SK-N-SH (cell line): ENCODE measurements around the gene HYAL3. TPM values are rescaled to one million over a fixed set of nuclear protein-coding genes. Genes with fewer than 3 reads are reported as not detected.

Experiments
- CTCF ChIA-PET: fragments of 300-600, 350-600 bp; formaldehyde crosslinking; extraction: SDS; loops from one replicate; lab custom pipeline; 2021; lab: Yijun Ruan, JAX
- POLR2A ChIA-PET: fragments of 350-600 bp; sonication (Branson Sonifier 250); formaldehyde crosslinking; extraction: SDS; loops from one replicate; lab custom pipeline; 2020; ENCODE audit warnings: antibody characterized with exemption, inconsistent platforms; lab: Yijun Ruan, JAX
- DNase-seq: peaks from one replicate; pipeline ENCODE4 v3.0.0; 2012
- H2AFZ ChIP-seq: fragments of 200-600 bp; sonication (generic); 2 replicates; pipeline ENCODE4 v1.8.1; 2016; ENCODE audit warnings: antibody characterized with exemption, mild to moderate bottlenecking, low read depth
- H3F3A ChIP-seq: fragments of 200-600 bp; sonication (generic); replicated peaks from 2 replicates; pipeline ENCODE3; 2016; ENCODE audit warnings: antibody characterized with exemption, mild to moderate bottlenecking; ENCODE audit not compliant: insufficient read depth
- H3K27ac ChIP-seq, 2 experiments: fragments of 200-500 bp in 1 of 2; fragments of 200-600 bp in 1 of 2; sonication (Bioruptor generic) in 1 of 2; sonication (generic), shearing (Covaris generic) in 1 of 2; 2 replicates each; pipeline versions ENCODE4 v1.5.1 to v1.6.1; 2014 to 2016; ENCODE audit warnings: low read depth in 2 of 2, inconsistent platforms in 1 of 2, low read length in 1 of 2, mild to moderate bottlenecking in 1 of 2, mixed read lengths in 1 of 2
- H3K27me3 ChIP-seq: fragments of 200-600 bp; sonication (generic), shearing (Covaris generic); 2 replicates; pipeline ENCODE4 v1.6.1; 2016; ENCODE audit warnings: mixed run types; ENCODE audit not compliant: insufficient read depth
- H3K36me3 ChIP-seq, 2 experiments: fragments of 200-500 bp in 1 of 2; fragments of 200-600 bp in 1 of 2; sonication (Bioruptor generic) in 1 of 2; sonication (generic) in 1 of 2; replicated peaks in 1 of 2; 2 replicates each; pipeline versions ENCODE3 to v1.5.1; 2014 to 2016; ENCODE audit warnings: low read length in 1 of 2, mild to moderate bottlenecking in 1 of 2; ENCODE audit not compliant: insufficient read depth in 2 of 2, control insufficient read depth in 1 of 2
- H3K4me1 ChIP-seq, 2 experiments: fragments of 200-500 bp in 1 of 2; fragments of 200-600 bp in 1 of 2; sonication (Bioruptor generic) in 1 of 2; sonication (generic), shearing (Covaris generic) in 1 of 2; 2 replicates each; pipeline versions ENCODE4 v1.5.1 to v1.6.1; 2014 to 2016; ENCODE audit warnings: low read depth in 1 of 2, low read length in 1 of 2, mixed run types in 1 of 2; ENCODE audit not compliant: insufficient read depth in 2 of 2, control insufficient read depth in 1 of 2
- H3K4me2 ChIP-seq: fragments of 200-600 bp; sonication (generic), shearing (Covaris generic); 2 replicates; pipeline ENCODE4 v1.6.1; 2017; ENCODE audit warnings: mixed run types
- H3K4me3 ChIP-seq, 2 experiments: fragments of 200-500 bp in 1 of 2; fragments of 200-600 bp in 1 of 2; sonication (Bioruptor generic) in 1 of 2; sonication (generic), shearing (Covaris generic) in 1 of 2; 2 replicates each; pipeline versions ENCODE4 v1.5.1 to v1.8.1; 2014 to 2016; ENCODE audit warnings: low read depth in 2 of 2, inconsistent platforms in 1 of 2, low read length in 1 of 2, mild to moderate bottlenecking in 1 of 2, mixed read lengths in 1 of 2, moderate library complexity in 1 of 2
- H3K79me2 ChIP-seq: fragments of 200-600 bp; sonication (generic); 2 replicates; pipeline ENCODE4 v1.8.1; 2017; ENCODE audit warnings: mild to moderate bottlenecking; ENCODE audit not compliant: insufficient read depth
- H3K9ac ChIP-seq: fragments of 200-600 bp; sonication (generic); 2 replicates; pipeline ENCODE4 v1.6.1; 2017; ENCODE audit warnings: mixed run types
- H3K9me2 ChIP-seq: fragments of 200-600 bp; sonication (generic); 2 replicates; pipeline ENCODE4 v1.6.1; 2017; ENCODE audit warnings: mixed run types
- H3K9me3 ChIP-seq: fragments of 200-600 bp; sonication (generic); 2 replicates; pipeline ENCODE4 v1.6.1; 2017; ENCODE audit warnings: mixed run types, mild to moderate bottlenecking, moderate library complexity
- H4K20me1 ChIP-seq: fragments of 200-600 bp; sonication (generic); 2 replicates; pipeline ENCODE4 v1.6.1; 2017; ENCODE audit warnings: mild to moderate bottlenecking, mixed run types; ENCODE audit not compliant: insufficient read depth
- CHD2 ChIP-seq: fragments of 150-350 bp; IDR thresholded peaks from 2 replicates; pipeline ENCODE4 v1.6.1; 2018; ENCODE audit warnings: low read length; ENCODE audit not compliant: partially characterized antibody
- EZH2phosphoT487 ChIP-seq: fragments of 200-600 bp; sonication (generic); IDR thresholded peaks from 2 replicates; pipeline ENCODE4 v1.6.1; 2017; ENCODE audit warnings: low read depth, mixed run types, mild to moderate bottlenecking, antibody characterized with exemption, moderate library complexity, borderline replicate concordance
- FOXM1 ChIP-seq: IDR thresholded peaks from 2 replicates; pipeline ENCODE4 v1.4.0; 2012; ENCODE audit warnings: low read depth, mild to moderate bottlenecking
- MAX ChIP-seq: IDR thresholded peaks from 2 replicates; pipeline ENCODE4 v1.4.0; 2012; ENCODE audit warnings: low read depth
- MXI1 ChIP-seq: IDR thresholded peaks from 2 replicates; pipeline ENCODE4 v1.6.1; 2012; ENCODE audit warnings: mild to moderate bottlenecking, low read depth, low read length, improper control_type of control experiment
- PBX3 ChIP-seq: IDR thresholded peaks from 2 replicates; pipeline ENCODE4; 2012
- POLR2AphosphoS5 ChIP-seq: IDR thresholded peaks from 2 replicates; pipeline ENCODE4 v1.6.1; 2012; ENCODE audit warnings: low read depth, low read length
- RCOR1 ChIP-seq: fragments of 150-350 bp; IDR thresholded peaks from 2 replicates; pipeline ENCODE4 v1.6.1; 2017; ENCODE audit warnings: antibody characterized with exemption, low read length
- REST ChIP-seq: IDR thresholded peaks from 2 replicates; pipeline ENCODE4 v1.6.1; 2012; ENCODE audit warnings: mild to moderate bottlenecking, low read depth, low read length, moderate library complexity
- RXRA ChIP-seq: IDR thresholded peaks from 2 replicates; pipeline ENCODE4 v1.4.0; 2012; ENCODE audit warnings: low read depth, mild to moderate bottlenecking, borderline replicate concordance
- TAF1 ChIP-seq: IDR thresholded peaks from 2 replicates; pipeline ENCODE4 v1.6.1; 2012; ENCODE audit warnings: low read depth, mild to moderate bottlenecking, low read length, moderate library complexity, borderline replicate concordance
- TCF12 ChIP-seq: IDR thresholded peaks from 2 replicates; pipeline ENCODE4 v1.4.0; 2012
- TEAD4 ChIP-seq: IDR thresholded peaks from 2 replicates; pipeline ENCODE4 v1.4.0; 2012; ENCODE audit warnings: mild to moderate bottlenecking, borderline replicate concordance; ENCODE audit not compliant: insufficient read depth
- USF1 ChIP-seq: IDR thresholded peaks from 2 replicates; pipeline ENCODE4 v1.4.0; 2012; ENCODE audit warnings: low read depth, borderline replicate concordance
- USF2 ChIP-seq: fragments of 150-350 bp; IDR thresholded peaks from 2 replicates; pipeline ENCODE4 v1.6.1; 2017; ENCODE audit warnings: antibody characterized with exemption, low read length, low read depth, borderline replicate concordance
- ZBTB33 ChIP-seq: IDR thresholded peaks from 2 replicates; pipeline ENCODE4 v1.4.0; 2012; ENCODE audit warnings: low read depth, borderline replicate concordance
- WGBS: methylation state at CpG from one replicate; pipeline ENCODE4 v1.1.6; 2017; ENCODE audit warnings: low lambda C conversion rate; 5-methylcytosine and 5-hydroxymethylcytosine counted together
- polyA plus RNA-seq, 3 experiments: library from polyadenylated mRNA; depleted of rRNA; stranded (reverse); fragments of >200 nt; gene quantifications; 2 replicates each; pipeline ENCODE4 v1.2.3, GENCODE V29; 2012

HYAL3 gene
- polyA plus RNA-seq, 1 of the 3 experiments (the other 2 are of a cell fraction) = 7.8 TPM

- TF ChIP-seq ZBTB33 = no peak
- no peak for TF ChIP-seq EZH2phosphoT487
- TF ChIP-seq USF1 = no peak
- peak; percentile 77; the same call in 1 of the 2 replicates for TF ChIP-seq MXI1
- peak; percentile 60 for TF ChIP-seq PBX3
- TF ChIP-seq USF2 = no peak
- TF ChIP-seq REST = peak; percentile 75
- TF ChIP-seq TCF12 = no peak
- TF ChIP-seq CHD2 = peak; percentile 69
Measured at GRCh38 chr3:50327943-50328691, 28.9 kb upstream of the HYAL3 start, which contains the start of gene TUSC2 (continued).

- POLR2A ChIA-PET = interaction anchor here (1.2 to 2.5 kb wide), 2 partner anchors 11 to 28 kb away, joined by 5 to 38 read pairs; partner anchors contain the start of genes HYAL3 and NAA80
- H4K20me1 ChIP-seq = no peaks in the 10 kb centered on the region
- CTCF ChIA-PET = interaction anchor here (1.1 to 2.3 kb wide), 7 partner anchors 9 to 135 kb away, joined by 3 to 10 read pairs (median 7); partner anchors contain the start of gene HYAL1
- TF ChIP-seq TAF1 = no peak
- TF ChIP-seq PBX3 = no peak
- no peak for TF ChIP-seq TEAD4
- no peak for TF ChIP-seq RXRA
- TF ChIP-seq RCOR1 = no peak
- no peak for TF ChIP-seq MAX
- no peak for TF ChIP-seq CHD2
- TF ChIP-seq MXI1 = no peak
- no peak for TF ChIP-seq FOXM1
- no peak for TF ChIP-seq POLR2AphosphoS5
Measured at GRCh38 chr3:50327129-50327528, 27.9 kb upstream of the HYAL3 start.

More at GRCh38 chr3:50327129-50327528, 27.9 kb upstream of the HYAL3 start:
- Histone ChIP-seq H3K4me3 (peak overlapping the region; percentile 88 to 97), H3K79me2 (peaks cover 39% of the 10 kb centered on the region), H3K36me3 (peaks cover 10 to 45% of the 10 kb centered on the region in 2 experiments), H3K9me2 (no peaks in the 10 kb centered on the region), H3K4me2 (peak overlapping the region; percentile 87), H3K9me3 (no peaks in the 10 kb centered on the region), H3K27ac (no peak overlapping the region), H3F3A (peaks cover 37% of the 10 kb centered on the region), H3K9ac (peak overlapping the region; percentile 77), H3K4me1 (peaks cover 0 to 21% of the 10 kb centered on the region in 2 experiments; a peak in 2 of 4 replicates), H2AFZ (no peak overlapping the region), H3K27me3 (no peaks in the 10 kb centered on the region)
- WGBS = 20% methylated on average over 2 of the region's 4 CpGs
- DNase-seq = no peak
